ENCODE results near the gene GCAT. TPM values are rescaled to one million over a fixed set of nuclear protein-coding genes. Genes with fewer than 3 reads are reported as not detected.

Gene GCAT
- total RNA-seq, 2 donors from 2014 or later, result 37.8 to 92.7 TPM

GRCh38 chr22:37809672-37810333, 2.1 kb downstream of the GCAT start:
- H3K4me3 ChIP-seq, result no peak overlapping the region
- H3K4me1 ChIP-seq (replicated peaks), result no peaks in the 10 kb centered on the region
- DNase-seq (ENCODE audit: low spot score), result no peak
- intact Hi-C loops (cut with DNase I), result no loop called here
- H3K27me3 ChIP-seq (replicated peaks; ENCODE audit: insufficient read depth), result no peaks in the 10 kb centered on the region
- 87% methylated on average over 5 of the region's 5 CpGs for WGBS
- TF ChIP-seq POLR2AphosphoS5 (IDR thresholded peaks at IDR 0.05) (no peak), CTCF (IDR thresholded peaks at IDR 0.05) (no peak), POLR2A (IDR thresholded peaks at IDR 0.05) (no peak)
- H3K9me3 ChIP-seq, result no peaks in the 10 kb centered on the region
- H3K27ac ChIP-seq, result no peak overlapping the region
- H3K36me3 ChIP-seq, result peaks cover 0 to 11% of the 10 kb centered on the region in 2 donors

DNA sequence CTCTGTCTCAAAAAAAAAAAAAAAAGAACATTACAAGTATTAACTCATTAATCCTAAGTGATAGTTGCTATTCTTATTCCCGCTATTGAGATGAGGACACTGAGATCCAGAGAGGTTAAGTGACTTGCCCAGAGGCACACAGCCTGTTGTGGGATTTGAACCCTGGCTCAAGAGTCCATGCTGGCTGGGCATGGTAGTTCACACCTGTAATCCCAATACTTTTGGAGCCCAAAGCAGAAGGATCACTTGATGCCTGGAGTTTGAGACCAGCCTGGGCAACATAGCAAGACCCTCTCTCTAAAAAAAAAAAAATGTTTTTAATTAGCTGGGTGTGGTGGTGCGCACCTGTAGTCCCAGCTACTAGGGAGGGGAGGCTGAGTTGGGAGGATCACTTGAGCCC, 4.1 kb downstream of the GCAT start:
- DNase-seq (ENCODE audit: low spot score), result no peak
- no peak for TF ChIP-seq CTCF (IDR thresholded peaks at IDR 0.05)
- no peak for TF ChIP-seq POLR2A (IDR thresholded peaks at IDR 0.05)
- TF ChIP-seq POLR2AphosphoS5 (IDR thresholded peaks at IDR 0.05), result no peak
- Histone ChIP-seq H3K27me3 (replicated peaks; ENCODE audit: insufficient read depth) (no peaks in the 10 kb centered on the region), H3K9me3 (no peaks in the 10 kb centered on the region), H3K36me3 (peaks cover 0 to 14% of the 10 kb centered on the region in 2 donors), H3K4me1 (replicated peaks) (no peaks in the 10 kb centered on the region), H3K4me3 (no peak overlapping the region), H3K27ac (no peak overlapping the region)
- intact Hi-C loops (cut with DNase I), result no loop called here
- 95% methylated on average over 2 of the region's 2 CpGs for WGBS

DNA sequence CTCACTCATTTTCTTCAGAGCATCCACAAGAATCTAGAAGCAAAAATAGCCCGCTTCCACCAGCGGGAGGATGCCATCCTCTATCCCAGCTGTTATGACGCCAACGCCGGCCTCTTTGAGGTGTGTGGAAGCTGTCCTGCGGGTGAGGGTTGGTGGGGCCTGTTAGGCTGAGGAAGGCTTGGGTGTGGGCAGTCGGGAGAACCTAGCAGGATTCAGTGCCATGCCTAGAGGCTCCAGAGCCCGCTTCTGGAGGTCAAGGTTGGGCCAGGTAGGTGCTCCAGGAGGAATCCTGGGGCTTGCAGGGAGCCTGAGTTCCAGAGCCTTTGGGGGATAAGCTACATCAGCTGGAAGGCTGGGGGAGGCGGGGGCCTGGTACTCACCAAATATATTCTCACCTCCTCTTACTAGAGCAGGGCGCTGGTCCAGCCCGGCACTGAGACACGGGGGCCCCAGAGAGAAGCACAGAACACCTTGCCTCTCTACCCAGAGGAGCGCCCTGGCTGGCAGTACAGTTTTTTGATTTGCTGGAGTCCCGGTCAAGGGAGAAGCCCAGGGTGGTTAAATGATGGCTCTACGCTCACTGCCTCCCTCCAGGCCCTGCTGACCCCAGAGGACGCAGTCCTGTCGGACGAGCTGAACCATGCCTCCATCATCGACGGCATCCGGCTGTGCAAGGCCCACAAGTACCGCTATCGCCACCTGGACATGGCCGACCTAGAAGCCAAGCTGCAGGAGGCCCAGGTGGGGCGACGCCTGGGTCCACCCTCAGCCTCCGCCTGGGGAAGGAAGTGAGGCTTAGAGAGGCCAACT, 5.3 kb downstream of the GCAT start:
- peaks cover under 1% of the 10 kb centered on the region for H3K4me1 ChIP-seq (replicated peaks)
- WGBS, result 89% methylated on average over 25 of the region's 27 CpGs
- H3K27me3 ChIP-seq (replicated peaks; ENCODE audit: insufficient read depth), result no peaks in the 10 kb centered on the region
- H3K9me3 ChIP-seq, result no peaks in the 10 kb centered on the region
- intact Hi-C loops (cut with DNase I), result no loop called here
- peaks cover 0 to 14% of the 10 kb centered on the region in 2 donors for H3K36me3 ChIP-seq
- no peak overlapping the region for H3K4me3 ChIP-seq
- DNase-seq (ENCODE audit: low spot score), result no peak
- TF ChIP-seq CTCF (IDR thresholded peaks at IDR 0.05), result no peak
- TF ChIP-seq POLR2A (IDR thresholded peaks at IDR 0.05), result no peak
- TF ChIP-seq POLR2AphosphoS5 (IDR thresholded peaks at IDR 0.05), result no peak
- no peak overlapping the region for H3K27ac ChIP-seq

- intact Hi-C loops (cut with DNase I), result no loop called here
- no peaks in the 10 kb centered on the region for H3K9me3 ChIP-seq
- peaks cover 0 to 14% of the 10 kb centered on the region in 2 donors for H3K36me3 ChIP-seq
- no peak for DNase-seq (ENCODE audit: low spot score)
- H3K27me3 ChIP-seq (replicated peaks; ENCODE audit: insufficient read depth), result no peaks in the 10 kb centered on the region
- peaks cover 8% of the 10 kb centered on the region for H3K4me1 ChIP-seq (replicated peaks)
- WGBS, result 88% methylated on average over 12 of the region's 12 CpGs
- H3K4me3 ChIP-seq, result no peak overlapping the region
- H3K27ac ChIP-seq, result no peak overlapping the region
- TF ChIP-seq CTCF (IDR thresholded peaks at IDR 0.05), result no peak
- TF ChIP-seq POLR2AphosphoS5 (IDR thresholded peaks at IDR 0.05), result no peak
- no peak for TF ChIP-seq POLR2A (IDR thresholded peaks at IDR 0.05)
These were observed 7.9 kb downstream of the GCAT start for GRCh38 chr22:37815593-37815992.
